CD4-positive, alpha-beta memory T cell (primary cell): ENCODE measurements around the gene MGST2. TPM values are rescaled to one million over a fixed set of nuclear protein-coding genes. Genes with fewer than 3 reads are reported as not detected.
A peak's percentile ranks its signal among the peaks of the same experiment; 100 is the strongest.

Experiments
- CTCF ChIA-PET: fragments of 350-600 bp; sonication (Branson Sonifier 250); formaldehyde crosslinking; loops from one replicate; lab custom pipeline; 2021; ENCODE audit warnings: inconsistent platforms; ENCODE audit not compliant: partially characterized antibody; lab: Charles Lee
- POLR2A ChIA-PET: fragments of 350-600 bp; sonication (Branson Sonifier 250); formaldehyde crosslinking; loops from one replicate; lab custom pipeline; 2021; ENCODE audit not compliant: partially characterized antibody; lab: Charles Lee
- DNase-seq, 5 donors: peaks; one replicate each; pipeline versions ENCODE4 v3.0.0 to v3.0.0-alpha.2; 2020 to 2022; ENCODE audit warnings: mixed read lengths in 1 of 5
- H3K27ac ChIP-seq: one replicate; pipeline ENCODE4 v1.7.0; 2013; ENCODE audit warnings: low read depth, low read length
- H3K27me3 ChIP-seq: 2 replicates; pipeline ENCODE4 v1.7.0; 2013; ENCODE audit warnings: mild to moderate bottlenecking, low read length, moderate library complexity; ENCODE audit not compliant: insufficient read depth
- H3K36me3 ChIP-seq: 2 replicates; pipeline ENCODE4 v1.7.0; 2013; ENCODE audit warnings: mild to moderate bottlenecking, low read length, moderate library complexity; ENCODE audit not compliant: insufficient read depth
- H3K4me1 ChIP-seq: 2 replicates; pipeline ENCODE4 v1.7.0; 2013; ENCODE audit warnings: mild to moderate bottlenecking, low read length, moderate library complexity; ENCODE audit not compliant: insufficient read depth
- H3K4me3 ChIP-seq, 2 donors: one replicate each; pipeline ENCODE4 v1.7.0; 2013; ENCODE audit warnings: low read length in 2 of 2, mild to moderate bottlenecking in 1 of 2
- H3K9me3 ChIP-seq, 2 donors: one replicate each; pipeline ENCODE4 v1.7.0; 2013; ENCODE audit warnings: low read length in 2 of 2, control low read depth in 1 of 2; ENCODE audit not compliant: control insufficient read depth in 1 of 2
- H3K27ac Mint-ChIP-seq, 7 donors: one replicate each; pipeline ENCODE4 v1.8.0; 2020 to 2021; ENCODE audit warnings: mixed read lengths in 7 of 7, mild to moderate bottlenecking in 6 of 7, inconsistent platforms in 3 of 7, moderate library complexity in 3 of 7
- H3K27me3 Mint-ChIP-seq, 2 donors: one replicate each; pipeline ENCODE4 v1.8.0; 2020 to 2021; ENCODE audit warnings: mixed read lengths in 2 of 2
- H3K36me3 Mint-ChIP-seq, 2 donors: one replicate each; pipeline ENCODE4 v1.8.0; 2020 to 2021; ENCODE audit warnings: mixed read lengths in 2 of 2, inconsistent platforms in 1 of 2, mild to moderate bottlenecking in 1 of 2
- H3K4me1 Mint-ChIP-seq, 4 donors: one replicate each; pipeline ENCODE4 v1.8.0; 2020 to 2021; ENCODE audit warnings: mixed read lengths in 4 of 4, mild to moderate bottlenecking in 1 of 4
- H3K4me3 Mint-ChIP-seq, 8 donors: one replicate each; pipeline ENCODE4 v1.8.0; 2020 to 2021; ENCODE audit warnings: mixed read lengths in 8 of 8, mild to moderate bottlenecking in 7 of 8, moderate library complexity in 6 of 8, inconsistent platforms in 3 of 8
- H3K9me3 Mint-ChIP-seq, 8 donors: one replicate each; pipeline ENCODE4 v1.8.0; 2020 to 2021; ENCODE audit warnings: mixed read lengths in 8 of 8, mild to moderate bottlenecking in 5 of 8, inconsistent platforms in 3 of 8, moderate library complexity in 1 of 8
- intact Hi-C: fragments of 100-400 bp; cut with micrococcal nuclease; formaldehyde crosslinking; loops from one replicate; pipeline ENCODE4 v1.15.1; 2023
- polyA plus RNA-seq, 2 donors: library from polyadenylated mRNA; unstranded; fragments of 300-500 nt; fragmentation: Illumina TruSeq; gene quantifications; one replicate each; pipeline ENCODE4 v1.2.3, GENCODE V29; 2021
- total RNA-seq, 2 experiments: library from RNA; stranded (reverse); gene quantifications; one replicate each; pipeline ENCODE4 v1.2.3, GENCODE V29; 2021

Gene MGST2
- total and polyA plus RNA-seq, 4 experiments from 2014 or later = 1.0 to 26.2 (median 8.3) TPM

- H3K9me3 ChIP-seq = no peaks in the 10 kb centered on the region
- ChIA-PET POLR2A (interaction anchor here (4.3 kb wide), 1 partner anchor 99 kb away, joined by 22 read pairs; the partner anchor contains the start of gene SETD7), CTCF (interaction anchor here (1.0 to 10.8 kb wide), 7 partner anchors 12 to 624 kb away, joined by 3 to 204 read pairs (median 25); partner anchors contain the start of gene MGST2)
- no peaks in the 10 kb centered on the region for H3K36me3 Mint-ChIP-seq
- H3K4me1 ChIP-seq = peaks cover 18% of the 10 kb centered on the region
- peaks cover 0 to 2% of the 10 kb centered on the region in 2 donors for H3K27me3 Mint-ChIP-seq
- H3K36me3 ChIP-seq = no peaks in the 10 kb centered on the region
- peak overlapping the region in 1 of 7 donors; percentile 3 for H3K27ac Mint-ChIP-seq
- no peak overlapping the region for H3K4me3 ChIP-seq
- H3K4me1 Mint-ChIP-seq = peaks cover 19 to 33% (median 23%) of the 10 kb centered on the region in 4 donors
- intact Hi-C loops = loop anchor here (10.0 kb wide), 1 partner anchor 560 kb away; no protein-coding TSS in a partner anchor
- no peaks in the 10 kb centered on the region for H3K27me3 ChIP-seq
- H3K4me3 Mint-ChIP-seq = no peak overlapping the region
- DNase-seq = no peak
- H3K27ac ChIP-seq = no peak overlapping the region
- H3K9me3 Mint-ChIP-seq = no peaks in the 10 kb centered on the region
Observed at GRCh38 chr4:139655116-139655515, 10.5 kb upstream of the MGST2 start.

- Mint-ChIP-seq H3K9me3 (no peaks in the 10 kb centered on the region), H3K4me3 (peak overlapping the region in 6 of 8 donors; percentile 23 to 75 (median 72)), H3K27me3 (peaks cover 0 to 2% of the 10 kb centered on the region in 2 donors), H3K27ac (peak overlapping the region in 6 of 7 donors; percentile 13 to 88 (median 68)), H3K4me1 (peaks cover 15 to 26% (median 20%) of the 10 kb centered on the region in 4 donors), H3K36me3 (no peaks in the 10 kb centered on the region)
- Histone ChIP-seq H3K27ac (no peak overlapping the region), H3K36me3 (no peaks in the 10 kb centered on the region), H3K4me1 (peaks cover 18% of the 10 kb centered on the region), H3K4me3 (no peak overlapping the region), H3K9me3 (no peaks in the 10 kb centered on the region), H3K27me3 (no peaks in the 10 kb centered on the region)
- intact Hi-C loops = loop anchor here (10.0 kb wide), 1 partner anchor 562 kb away; no protein-coding TSS in a partner anchor
- CTCF ChIA-PET = interaction anchor here (0.8 to 10.8 kb wide), 35 partner anchors 8 to 675 kb away, joined by 3 to 204 read pairs (median 5); partner anchors contain the start of genes MGST2 and SETD7
- POLR2A ChIA-PET = interaction anchor here (0.6 to 4.3 kb wide), 7 partner anchors 9 to 642 kb away, joined by 3 to 25 read pairs (median 4); partner anchors contain the start of genes MGST2, NOCT and SETD7
- DNase-seq = peak; percentile 59 to 65 (median 62)
Observed at GRCh38 chr4:139656614-139657486, 8.8 kb upstream of the MGST2 start.

- Mint-ChIP-seq H3K9me3 (no peaks in the 10 kb centered on the region), H3K27me3 (no peaks in the 10 kb centered on the region), H3K27ac (peak overlapping the region; percentile 53 to 88 (median 77)), H3K36me3 (no peaks in the 10 kb centered on the region), H3K4me1 (peaks cover 15 to 26% (median 20%) of the 10 kb centered on the region in 4 donors), H3K4me3 (peak overlapping the region; percentile 6 to 59 (median 44))
- POLR2A ChIA-PET = interaction anchor here (1.2 to 4.3 kb wide), 5 partner anchors 8 to 643 kb away, joined by 3 to 25 read pairs (median 5); partner anchors contain the start of genes MGST2, NOCT and SETD7
- H3K9me3 ChIP-seq = no peaks in the 10 kb centered on the region
- H3K4me3 ChIP-seq = no peak overlapping the region
- H3K27ac ChIP-seq = no peak overlapping the region
- no peak for DNase-seq
- peaks cover 18% of the 10 kb centered on the region for H3K4me1 ChIP-seq
- intact Hi-C loops = loop anchor here (2.0 to 10.0 kb wide), 2 partner anchors 491 to 563 kb away; no protein-coding TSS in a partner anchor
- H3K27me3 ChIP-seq = no peaks in the 10 kb centered on the region
- CTCF ChIA-PET = interaction anchor here (1.0 to 18.0 kb wide), 17 partner anchors 5 to 642 kb away, joined by 3 to 204 read pairs (median 6); partner anchors contain the start of genes MGST2 and SETD7
- H3K36me3 ChIP-seq = no peaks in the 10 kb centered on the region
Observed at GRCh38 chr4:139658185-139658584, 7.4 kb upstream of the MGST2 start.

- no peaks in the 10 kb centered on the region for H3K9me3 Mint-ChIP-seq
- Histone ChIP-seq H3K9me3 (no peaks in the 10 kb centered on the region), H3K27me3 (no peaks in the 10 kb centered on the region), H3K27ac (no peak overlapping the region), H3K4me3 (no peak overlapping the region), H3K36me3 (no peaks in the 10 kb centered on the region), H3K4me1 (peaks cover 18% of the 10 kb centered on the region)
- POLR2A ChIA-PET = interaction anchor here (1.9 to 4.3 kb wide), 3 partner anchors 7 to 102 kb away, joined by 5 to 25 read pairs (median 22); partner anchors contain the start of genes MGST2 and SETD7
- peaks cover 15 to 26% (median 20%) of the 10 kb centered on the region in 4 donors for H3K4me1 Mint-ChIP-seq
- H3K27me3 Mint-ChIP-seq = no peaks in the 10 kb centered on the region
- peak overlapping the region in 6 of 7 donors; percentile 22 to 88 (median 70) for H3K27ac Mint-ChIP-seq
- CTCF ChIA-PET = interaction anchor here (1.0 to 18.0 kb wide), 9 partner anchors 5 to 628 kb away, joined by 3 to 204 read pairs (median 8); partner anchors contain the start of gene MGST2
- intact Hi-C loops = loop anchor here (2.0 to 10.0 kb wide), 2 partner anchors 490 to 564 kb away; no protein-coding TSS in a partner anchor
- DNase-seq = no peak
- H3K4me3 Mint-ChIP-seq = peak overlapping the region in 4 of 8 donors; percentile 2 to 54 (median 26)
- H3K36me3 Mint-ChIP-seq = no peaks in the 10 kb centered on the region
Observed at GRCh38 chr4:139658586-139659382, 6.8 kb upstream of the MGST2 start.

GRCh38 chr4:139659735-139660424 lies 5.7 kb upstream of the MGST2 start:
- no peak overlapping the region for H3K27ac ChIP-seq
- H3K4me3 Mint-ChIP-seq = no peak overlapping the region
- no peaks in the 10 kb centered on the region for H3K27me3 Mint-ChIP-seq
- intact Hi-C loops = loop anchor here (2.0 to 10.0 kb wide), 2 partner anchors 489 to 565 kb away; no protein-coding TSS in a partner anchor
- no peak overlapping the region for H3K4me3 ChIP-seq
- POLR2A ChIA-PET = no interaction called here
- no peaks in the 10 kb centered on the region for H3K9me3 Mint-ChIP-seq
- no peaks in the 10 kb centered on the region for H3K27me3 ChIP-seq
- H3K36me3 ChIP-seq = no peaks in the 10 kb centered on the region
- H3K4me1 Mint-ChIP-seq = peaks cover 15 to 26% (median 20%) of the 10 kb centered on the region in 4 donors
- no peaks in the 10 kb centered on the region for H3K36me3 Mint-ChIP-seq
- DNase-seq = no peak
- H3K27ac Mint-ChIP-seq = peak overlapping the region in 1 of 7 donors; percentile 6
- peaks cover 18% of the 10 kb centered on the region for H3K4me1 ChIP-seq
- H3K9me3 ChIP-seq = no peaks in the 10 kb centered on the region
- CTCF ChIA-PET = interaction anchor here (1.4 to 18.0 kb wide), 2 partner anchors 6 to 14 kb away, joined by 3 to 204 read pairs; no protein-coding TSS in a partner anchor

GRCh38 chr4:139660568-139661043 lies 5.0 kb upstream of the MGST2 start:
- POLR2A ChIA-PET = no interaction called here

More at GRCh38 chr4:139660568-139661043, 5.0 kb upstream of the MGST2 start:
- Mint-ChIP-seq H3K36me3 (no peaks in the 10 kb centered on the region), H3K27me3 (no peaks in the 10 kb centered on the region), H3K27ac (peak overlapping the region in 1 of 7 donors; percentile 3), H3K4me1 (peaks cover 18 to 30% (median 25%) of the 10 kb centered on the region in 4 donors), H3K9me3 (no peaks in the 10 kb centered on the region), H3K4me3 (no peak overlapping the region)
- Histone ChIP-seq H3K27ac (no peak overlapping the region), H3K4me3 (no peak overlapping the region), H3K36me3 (no peaks in the 10 kb centered on the region), H3K27me3 (no peaks in the 10 kb centered on the region), H3K4me1 (peaks cover 23% of the 10 kb centered on the region), H3K9me3 (no peaks in the 10 kb centered on the region)
- intact Hi-C loops = no loop called here
- no peak for DNase-seq
- CTCF ChIA-PET = interaction anchor here (1.3 to 18.0 kb wide), 3 partner anchors 7 to 35 kb away, joined by 3 to 204 read pairs (median 4); no protein-coding TSS in a partner anchor
